Natural killer cell (primary cell): Measurements from ENCODE around the gene MEF2A. TPM values are rescaled to one million over a fixed set of nuclear protein-coding genes. Genes with fewer than 3 reads are reported as not detected.

ENCODE experiments used
- ATAC-seq, 3 donors: fragments of 150-1000 bp in 2 of 3; fragments of 200-7000 bp in 1 of 3; cut with Tn5 transposase; 1 replicate in 1 of 3; 2 replicates in 2 of 3; pipeline ENCODE4 v1.10.0; 2021; ENCODE audit warnings: mild to moderate bottlenecking in 2 of 3, moderate library complexity in 2 of 3
- DNase-seq, 2 donors: peaks; one replicate each; pipeline versions ENCODE4 v3.0.0 to v3.0.0-alpha.2; 2013 to 2021; ENCODE audit warnings: mixed read lengths in 1 of 2
- H3K27ac ChIP-seq: one replicate; pipeline ENCODE4 v1.5.1; 2013; ENCODE audit warnings: mild to moderate bottlenecking, low read length
- H3K27me3 ChIP-seq: one replicate; pipeline ENCODE4 v1.6.1; 2013; ENCODE audit warnings: low read length; ENCODE audit not compliant: control insufficient read depth, insufficient read depth
- H3K36me3 ChIP-seq: one replicate; pipeline ENCODE4 v1.6.1; 2013; ENCODE audit warnings: low read length; ENCODE audit not compliant: control insufficient read depth, insufficient read depth
- H3K4me1 ChIP-seq: one replicate; pipeline ENCODE4 v1.6.1; 2013; ENCODE audit warnings: low read length; ENCODE audit not compliant: control insufficient read depth, insufficient read depth
- H3K4me3 ChIP-seq: one replicate; pipeline ENCODE4 v1.5.1; 2013; ENCODE audit warnings: low read length
- H3K9me3 ChIP-seq: one replicate; pipeline ENCODE4 v1.6.1; 2013; ENCODE audit warnings: low read length; ENCODE audit not compliant: control insufficient read depth, insufficient read depth
- H3K27ac Mint-ChIP-seq, 2 donors: one replicate each; pipeline ENCODE4 v1.8.0; 2022; ENCODE audit warnings: mild to moderate bottlenecking in 2 of 2, mixed read lengths in 2 of 2, moderate library complexity in 1 of 2
- H3K27me3 Mint-ChIP-seq, 2 donors: one replicate each; pipeline ENCODE4 v1.8.0; 2022; ENCODE audit warnings: low read depth in 2 of 2, mixed read lengths in 2 of 2
- H3K36me3 Mint-ChIP-seq: one replicate; pipeline ENCODE4 v1.8.0; 2022; ENCODE audit warnings: mixed read lengths
- H3K4me1 Mint-ChIP-seq, 2 donors: one replicate each; pipeline ENCODE4 v1.8.0; 2022; ENCODE audit warnings: mixed read lengths in 2 of 2
- H3K4me3 Mint-ChIP-seq: one replicate; pipeline ENCODE4 v1.8.0; 2022; ENCODE audit warnings: mild to moderate bottlenecking, moderate library complexity, mixed read lengths
- H3K9me3 Mint-ChIP-seq, 2 donors: one replicate each; pipeline ENCODE4 v1.8.0; 2022; ENCODE audit warnings: mixed read lengths in 2 of 2
- CTCF ChIP-seq: fragments of 200-600 bp; IDR thresholded peaks from one replicate; pipeline ENCODE4 v1.8.0; 2022; ENCODE audit warnings: antibody characterized with exemption
- WGBS: methylation state at CpG from one replicate; pipeline ENCODE4 v1.1.7; 2013; ENCODE audit warnings: missing lambda C conversion rate; ENCODE audit not compliant: insufficient coverage; 5-methylcytosine and 5-hydroxymethylcytosine counted together
- intact Hi-C: fragments of 100-400 bp; cut with micrococcal nuclease; formaldehyde crosslinking; loops from one replicate; pipeline ENCODE4 v1.14.2; 2022
- total RNA-seq, 4 donors: library from RNA; stranded (reverse); fragments of 120-200 nt in 1 of 4; gene quantifications; one replicate each; pipeline versions ENCODE4 v1.2.3 to v1.2.4, GENCODE V29; 2013 to 2022

MEF2A gene
- total RNA-seq, 3 donors from 2014 or later (not counting 1 experiment from before 2014, with no cell fraction given): 31.1 to 33.9 (median 33.6) TPM

- peaks cover 20% of the 10 kb centered on the region for H3K4me1 ChIP-seq
- H3K4me3 ChIP-seq: peak overlapping the region; percentile 33
- intact Hi-C loops: loop anchor here (2.0 to 5.0 kb wide), 2 partner anchors 56 to 313 kb away; partner anchors contain the start of gene LRRC28
Measured at GRCh38 chr15:99565049-99565298, 810 bp upstream of the MEF2A start.

GRCh38 chr15:99566157-99566897, 543 bp downstream of the MEF2A start:
- peak overlapping the region; percentile 96 for H3K27ac ChIP-seq
- Mint-ChIP-seq H3K9me3 (no peaks in the 10 kb centered on the region), H3K4me3 (peak overlapping the region; percentile 98), H3K27ac (peak overlapping the region; percentile 90 to 93), H3K27me3 (peaks cover 0 to 3% of the 10 kb centered on the region in 2 donors), H3K36me3 (no peaks in the 10 kb centered on the region), H3K4me1 (peaks cover 29 to 30% of the 10 kb centered on the region in 2 donors)
- no peak for TF ChIP-seq CTCF
- no peaks in the 10 kb centered on the region for H3K9me3 ChIP-seq
- H3K4me3 ChIP-seq: peak overlapping the region; percentile 96
- intact Hi-C loops: loop anchor here (5.0 kb wide), 1 partner anchor 314 kb away; the partner anchor contains the start of gene LRRC28
- under 1% methylated on average over 69 of the region's 69 CpGs for WGBS
- H3K27me3 ChIP-seq: no peaks in the 10 kb centered on the region
- ATAC-seq: peak in 1 of 3 donors; percentile 15
- peak; percentile 29 to 53 for DNase-seq
- H3K4me1 ChIP-seq: peaks cover 20% of the 10 kb centered on the region
- no peaks in the 10 kb centered on the region for H3K36me3 ChIP-seq

More at GRCh38 chr15:99565049-99565298, 810 bp upstream of the MEF2A start:
- 12% methylated on average over 22 of the region's 22 CpGs for WGBS
- H3K9me3 ChIP-seq: no peaks in the 10 kb centered on the region
- H3K27me3 ChIP-seq: no peaks in the 10 kb centered on the region
- Mint-ChIP-seq H3K36me3 (no peaks in the 10 kb centered on the region), H3K27me3 (peaks cover 0 to 6% of the 10 kb centered on the region in 2 donors), H3K4me3 (peak overlapping the region; percentile 57), H3K9me3 (no peaks in the 10 kb centered on the region), H3K27ac (peak overlapping the region; percentile 74 to 93), H3K4me1 (peaks cover 23 to 29% of the 10 kb centered on the region in 2 donors)
- H3K36me3 ChIP-seq: no peaks in the 10 kb centered on the region
- TF ChIP-seq CTCF: no peak
- no peak for DNase-seq
- peak overlapping the region; percentile 88 for H3K27ac ChIP-seq
- no peak for ATAC-seq

GRCh38 chr15:99568625-99569352, 3.0 kb downstream of the MEF2A start:
- Histone ChIP-seq H3K4me3 (no peak overlapping the region), H3K36me3 (no peaks in the 10 kb centered on the region), H3K4me1 (peaks cover 19% of the 10 kb centered on the region), H3K27me3 (no peaks in the 10 kb centered on the region), H3K9me3 (no peaks in the 10 kb centered on the region), H3K27ac (no peak overlapping the region)
- no peak for ATAC-seq
- no peaks in the 10 kb centered on the region for H3K36me3 Mint-ChIP-seq
- DNase-seq: peak in 1 of 2 donors; percentile 6
- intact Hi-C loops: loop anchor here (5.0 kb wide), 1 partner anchor 316 kb away; the partner anchor contains the start of gene LRRC28
- no peaks in the 10 kb centered on the region for H3K9me3 Mint-ChIP-seq
- TF ChIP-seq CTCF: no peak
- no peaks in the 10 kb centered on the region for H3K27me3 Mint-ChIP-seq
- H3K4me1 Mint-ChIP-seq: peaks cover 41 to 42% of the 10 kb centered on the region in 2 donors
- 84% methylated on average over 9 of the region's 9 CpGs for WGBS
- peak overlapping the region; percentile 4 for H3K4me3 Mint-ChIP-seq
- H3K27ac Mint-ChIP-seq: peak overlapping the region in 1 of 2 donors; percentile 42
